ENCODE measurements around the gene MYBBP1A. TPM values are rescaled to one million over a fixed set of nuclear protein-coding genes. Genes with fewer than 3 reads are reported as not detected.

The MYBBP1A gene
- total RNA-seq, 1 experiment from 2014 or later: 130 TPM

GRCh38 chr17:4506175-4506813 lies 48.9 kb downstream of the MYBBP1A start:
- Histone ChIP-seq H3K9me3 (ENCODE audit: control insufficient read depth in 1 of 2, insufficient read depth in 1 of 2, low read depth in 1 of 2, low read length in 2 of 2) (no peaks in the 10 kb centered on the region), H3K9ac (ENCODE audit: low read length) (no peak overlapping the region), H4K20me1 (ENCODE audit: insufficient read depth) (no peaks in the 10 kb centered on the region), H2AFZ (ENCODE audit: low read depth, low read length, poor library complexity, severe bottlenecking) (no peak overlapping the region), H3K27ac (ENCODE audit: low read depth, low read length) (no peak overlapping the region), H3K4me2 (ENCODE audit: low read length) (no peak overlapping the region), H3K36me3 (ENCODE audit: control insufficient read depth in 1 of 2, insufficient read depth in 2 of 2, low read length in 2 of 2) (no peaks in the 10 kb centered on the region), H3K4me3 (replicated peaks in 1 of 2; ENCODE audit: low read depth in 1 of 2, low read length in 2 of 2) (no peak overlapping the region), H3K4me1 (ENCODE audit: control insufficient read depth in 1 of 2, insufficient read depth in 2 of 2, low read length in 2 of 2) (peaks cover 0 to 14% of the 10 kb centered on the region in 2 experiments; a peak in 2 of 4 replicates), H3K79me2 (ENCODE audit: insufficient read depth, low read length) (no peaks in the 10 kb centered on the region), H3K9me2 (ENCODE audit: insufficient read depth) (no peaks in the 10 kb centered on the region), H3K27me3 (ENCODE audit: insufficient read depth, low read length) (no peaks in the 10 kb centered on the region)
- RAD21 ChIA-PET (ENCODE audit: low non-redundant PET in 1 of 2, low total read pairs in 2 of 2, uncharacterized antibody in 2 of 2, unreplicated experiment in 2 of 2): no interaction called here
- TF ChIP-seq YY1 (IDR thresholded peaks at IDR 0.05; ENCODE audit: extremely low read depth, insufficient replicate concordance, low read depth, low read length) (no peak), CBX3 (IDR thresholded peaks at IDR 0.05; ENCODE audit: low read depth) (no peak)
- POLR2A ChIA-PET: no interaction called here
- no peak for ATAC-seq
- DNase-seq (ENCODE audit: low read depth, low spot score): no peak
- intact Hi-C loops (cut with micrococcal nuclease): no loop called here
- no TSS peak for BruUV-seq (replicated peaks)
- CTCF ChIA-PET: no interaction called here

DNA sequence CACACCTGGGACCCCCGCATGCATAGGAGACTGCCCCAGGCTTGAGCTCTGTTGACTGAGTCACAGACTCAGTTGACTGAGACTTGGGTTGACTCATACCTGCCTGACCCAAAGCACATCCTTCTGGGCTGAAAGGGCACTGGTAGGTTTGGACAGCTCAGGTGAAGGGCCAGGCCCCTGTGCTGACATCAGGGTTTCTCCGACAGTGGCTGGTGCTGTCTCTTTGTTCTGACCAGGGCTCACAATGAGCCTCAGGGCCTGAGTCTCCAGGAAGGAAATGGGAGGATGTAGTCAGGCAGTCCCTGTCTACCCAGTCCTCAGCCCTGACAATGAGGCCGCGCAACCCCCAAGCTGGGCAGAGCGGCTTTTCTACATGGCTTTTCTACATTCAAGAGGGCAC lies 50.0 kb downstream of the MYBBP1A start:
- Histone ChIP-seq H3K27ac (ENCODE audit: low read depth, low read length) (no peak overlapping the region), H4K20me1 (ENCODE audit: insufficient read depth) (no peaks in the 10 kb centered on the region), H3K9me2 (ENCODE audit: insufficient read depth) (no peaks in the 10 kb centered on the region), H3K4me2 (ENCODE audit: low read length) (no peak overlapping the region; the same call in 1 of the 2 replicates), H3K4me1 (ENCODE audit: control insufficient read depth in 1 of 2, insufficient read depth in 2 of 2, low read length in 2 of 2) (peaks cover 0 to 20% of the 10 kb centered on the region in 2 experiments; a peak in 2 of 4 replicates), H3K36me3 (ENCODE audit: control insufficient read depth in 1 of 2, insufficient read depth in 2 of 2, low read length in 2 of 2) (no peaks in the 10 kb centered on the region), H2AFZ (ENCODE audit: low read depth, low read length, poor library complexity, severe bottlenecking) (no peak overlapping the region), H3K27me3 (ENCODE audit: insufficient read depth, low read length) (no peaks in the 10 kb centered on the region), H3K79me2 (ENCODE audit: insufficient read depth, low read length) (no peaks in the 10 kb centered on the region), H3K9ac (ENCODE audit: low read length) (no peak overlapping the region), H3K9me3 (ENCODE audit: control insufficient read depth in 1 of 2, insufficient read depth in 1 of 2, low read depth in 1 of 2, low read length in 2 of 2) (no peaks in the 10 kb centered on the region), H3K4me3 (replicated peaks in 1 of 2; ENCODE audit: low read depth in 1 of 2, low read length in 2 of 2) (no peak overlapping the region)
- ChIA-PET POLR2A (no interaction called here), RAD21 (ENCODE audit: low non-redundant PET in 1 of 2, low total read pairs in 2 of 2, uncharacterized antibody in 2 of 2, unreplicated experiment in 2 of 2) (no interaction called here), CTCF (no interaction called here)
- DNase-seq (ENCODE audit: low read depth, low spot score): no peak
- TF ChIP-seq, protein P1, sequence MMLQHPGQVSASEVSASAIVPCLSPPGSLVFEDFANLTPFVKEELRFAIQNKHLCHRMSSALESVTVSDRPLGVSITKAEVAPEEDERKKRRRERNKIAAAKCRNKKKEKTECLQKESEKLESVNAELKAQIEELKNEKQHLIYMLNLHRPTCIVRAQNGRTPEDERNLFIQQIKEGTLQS (IDR thresholded peaks at IDR 0.05): no peak
- TF ChIP-seq YY1 (IDR thresholded peaks at IDR 0.05; ENCODE audit: extremely low read depth, insufficient replicate concordance, low read depth, low read length) (no peak), EGR1 (IDR thresholded peaks at IDR 0.05; ENCODE audit: low read depth) (no peak)
- intact Hi-C loops (cut with micrococcal nuclease): no loop called here
- ATAC-seq: no peak
- no TSS peak for BruUV-seq (replicated peaks)
